Measurements from ENCODE around the gene NCAM1.

Gene NCAM1

DNA sequence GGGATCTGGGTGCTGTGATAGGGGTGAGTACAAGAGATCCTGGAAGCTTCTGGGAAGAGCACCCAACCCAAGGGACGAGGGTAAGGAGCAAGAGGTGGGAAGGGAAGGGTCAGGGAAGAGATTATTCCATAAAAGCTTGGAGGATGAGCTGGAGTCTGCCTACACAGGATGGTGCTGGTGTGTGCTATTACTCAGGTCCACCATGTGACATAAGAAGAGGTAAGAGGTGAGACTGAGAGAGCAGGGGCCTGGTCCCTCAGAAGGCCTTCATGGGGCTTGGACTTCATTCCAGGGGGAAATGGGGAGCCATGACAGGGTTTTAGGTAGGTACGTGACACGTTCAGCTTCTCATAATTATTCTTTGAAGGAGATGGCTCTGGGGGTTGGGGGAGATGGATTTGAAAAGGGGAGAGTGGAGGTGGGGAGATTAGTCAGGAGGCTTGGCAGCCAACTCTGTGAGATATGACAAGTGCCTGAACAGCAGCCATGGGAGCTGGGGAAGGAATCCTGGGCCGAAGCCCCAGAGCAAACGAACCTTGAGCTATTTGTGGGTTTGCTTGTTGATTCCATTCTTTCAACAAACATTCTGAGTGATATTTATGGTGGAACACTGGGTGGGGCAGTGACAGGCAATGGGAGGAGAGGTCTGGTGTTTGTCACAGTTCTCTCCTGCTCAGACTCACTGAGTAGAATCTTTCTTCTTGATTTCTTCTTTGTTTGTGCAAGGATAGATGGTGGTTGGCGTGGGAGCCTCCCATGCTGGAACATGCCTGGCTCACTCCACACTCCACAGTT, 11.2 kb upstream of the NCAM1 start:
- Histone ChIP-seq H3K4me2 (ENCODE audit: low read length, poor library complexity, severe bottlenecking) (no peak overlapping the region), H2BK120ac (ENCODE audit: low read depth, low read length) (no peak overlapping the region), H3K9ac (ENCODE audit: low read length) (no peak overlapping the region), H3K14ac (ENCODE audit: low read length in 2 of 2) (no peak overlapping the region), H4K91ac (ENCODE audit: low read length) (no peak overlapping the region), H2AFZ (ENCODE audit: low read depth, low read length) (no peak overlapping the region), H3K4ac (ENCODE audit: low read depth in 1 of 2, low read length in 2 of 2) (no peak overlapping the region), H3K27ac (ENCODE audit: low read length, poor library complexity, severe bottlenecking) (no peak overlapping the region), H2BK5ac (ENCODE audit: low read depth, low read length, poor library complexity, severe bottlenecking) (no peak overlapping the region), H3K4me1 (ENCODE audit: control insufficient read depth, insufficient read depth, low read depth, low read length) (no peaks in the 10 kb centered on the region), H3K36me3 (ENCODE audit: control insufficient read depth in 1 of 2, insufficient read depth in 2 of 2, low read depth in 1 of 2, low read length in 2 of 2) (no peaks in the 10 kb centered on the region), H3K9me3 (ENCODE audit: control insufficient read depth, low read length) (peaks cover 6% of the 10 kb centered on the region), H2AK5ac (ENCODE audit: low read length, severe bottlenecking) (no peak overlapping the region), H3K23ac (ENCODE audit: low read length in 2 of 2) (no peak overlapping the region), H2BK15ac (ENCODE audit: low read depth, poor library complexity, severe bottlenecking) (no peak overlapping the region), H3K79me1 (replicated peaks; ENCODE audit: low read length, poor library complexity, severe bottlenecking) (no peaks in the 10 kb centered on the region), H3K27me3 (ENCODE audit: control insufficient read depth in 1 of 2, insufficient read depth in 1 of 2, low read length in 2 of 2) (peaks cover 0 to 43% of the 10 kb centered on the region in 2 experiments), H3K18ac (ENCODE audit: low read depth in 1 of 2, low read length in 2 of 2) (no peak overlapping the region), H2BK12ac (ENCODE audit: low read length in 2 of 2) (no peak overlapping the region), H3K4me3 (ENCODE audit: insufficient read depth in 1 of 2, low read depth in 1 of 2, low read length in 2 of 2) (no peak overlapping the region), H4K8ac (ENCODE audit: low read length) (no peak overlapping the region)
- DNase-seq: peak; percentile 68
- 36% methylated on average over 6 of the region's 6 CpGs for WGBS

DNA sequence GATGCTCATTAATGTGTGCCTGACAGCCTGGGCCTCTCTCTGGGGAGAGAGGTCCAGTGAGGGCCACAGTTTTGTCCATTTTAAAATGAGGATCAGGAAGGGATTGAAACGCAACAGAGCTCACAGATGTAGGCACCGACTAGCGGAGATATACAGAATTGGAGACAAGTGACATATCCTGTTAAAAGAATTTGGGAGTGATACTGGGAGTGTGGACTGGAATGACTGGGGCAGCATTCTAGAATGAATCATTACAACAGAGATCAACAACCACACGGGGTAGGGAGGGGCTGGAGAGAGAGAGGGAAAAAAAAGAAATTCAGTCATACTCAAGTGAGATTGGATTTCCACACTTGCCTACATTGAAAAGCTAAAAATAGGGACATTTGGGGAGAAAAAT, 2.5 kb upstream of the NCAM1 start:
- Histone ChIP-seq H3K4me1 (ENCODE audit: control insufficient read depth, insufficient read depth, low read depth, low read length) (peaks cover 22% of the 10 kb centered on the region), H3K79me1 (replicated peaks; ENCODE audit: low read length, poor library complexity, severe bottlenecking) (no peaks in the 10 kb centered on the region), H2BK120ac (ENCODE audit: low read depth, low read length) (no peak overlapping the region), H3K27ac (ENCODE audit: low read length, poor library complexity, severe bottlenecking) (no peak overlapping the region), H2AK5ac (ENCODE audit: low read length, severe bottlenecking) (no peak overlapping the region), H3K36me3 (ENCODE audit: control insufficient read depth in 1 of 2, insufficient read depth in 2 of 2, low read depth in 1 of 2, low read length in 2 of 2) (no peaks in the 10 kb centered on the region), H2BK5ac (ENCODE audit: low read depth, low read length, poor library complexity, severe bottlenecking) (no peak overlapping the region), H3K4me2 (ENCODE audit: low read length, poor library complexity, severe bottlenecking) (no peak overlapping the region), H3K4ac (ENCODE audit: low read depth in 1 of 2, low read length in 2 of 2) (no peak overlapping the region), H4K8ac (ENCODE audit: low read length) (no peak overlapping the region), H3K18ac (ENCODE audit: low read depth in 1 of 2, low read length in 2 of 2) (no peak overlapping the region), H2BK15ac (ENCODE audit: low read depth, poor library complexity, severe bottlenecking) (no peak overlapping the region), H2BK12ac (ENCODE audit: low read length in 2 of 2) (no peak overlapping the region), H3K27me3 (ENCODE audit: control insufficient read depth in 1 of 2, insufficient read depth in 1 of 2, low read length in 2 of 2) (peaks cover 36 to 74% of the 10 kb centered on the region in 2 experiments), H2AFZ (ENCODE audit: low read depth, low read length) (peak overlapping the region; percentile 44), H3K9me3 (ENCODE audit: control insufficient read depth, low read length) (no peaks in the 10 kb centered on the region), H3K23ac (ENCODE audit: low read length in 2 of 2) (no peak overlapping the region), H4K91ac (ENCODE audit: low read length) (no peak overlapping the region), H3K4me3 (ENCODE audit: insufficient read depth in 1 of 2, low read depth in 1 of 2, low read length in 2 of 2) (no peak overlapping the region), H3K9ac (ENCODE audit: low read length) (no peak overlapping the region), H3K14ac (ENCODE audit: low read length in 2 of 2) (no peak overlapping the region)
- DNase-seq: peak; percentile 82
- 20% methylated on average over 3 of the region's 4 CpGs for WGBS

DNA sequence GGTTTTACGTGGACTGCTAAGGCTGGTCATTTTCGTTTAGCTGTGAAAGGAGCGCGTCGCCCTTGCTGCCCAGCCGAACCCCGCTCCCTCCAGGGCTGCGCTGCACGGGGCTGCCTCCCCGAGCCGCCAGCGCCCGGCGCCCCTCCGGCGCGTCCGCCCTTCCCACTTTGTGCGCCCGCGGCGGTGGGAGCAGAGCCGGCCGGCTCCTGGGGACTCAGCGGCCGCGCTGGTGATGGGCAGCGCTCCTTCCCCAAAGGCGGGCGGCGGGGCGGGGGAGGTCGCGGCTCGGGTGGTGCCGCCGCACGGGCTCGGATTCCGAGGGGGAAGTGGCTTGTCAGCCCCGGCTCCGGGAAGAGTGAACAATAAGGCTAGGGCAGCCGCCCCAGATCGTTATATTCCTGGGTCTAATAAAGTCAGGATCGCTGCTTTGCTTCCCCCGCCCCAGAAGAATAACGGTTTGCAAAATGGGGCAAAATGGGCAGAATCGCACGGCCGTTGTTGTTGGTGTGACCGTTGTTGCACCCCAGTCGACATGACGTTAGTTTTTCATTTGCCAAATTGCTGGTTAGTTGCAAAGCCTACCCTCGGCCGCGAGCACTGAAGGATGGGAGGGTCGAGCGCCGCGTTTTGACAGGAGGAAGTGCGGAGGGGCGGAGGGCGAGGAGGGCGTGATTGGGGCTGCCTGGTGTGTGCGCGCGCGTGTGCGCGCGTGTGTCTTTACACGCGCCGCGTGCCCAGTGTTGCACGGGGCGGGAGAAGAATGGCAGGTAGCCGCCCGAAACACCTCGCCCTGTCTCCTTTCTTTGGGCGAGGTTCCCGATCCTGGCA, 745 bp downstream of the NCAM1 start:
- under 1% methylated on average over 69 of the region's 82 CpGs for WGBS
- no peak overlapping the region for H2BK15ac ChIP-seq (ENCODE audit: low read depth, poor library complexity, severe bottlenecking)
- H3K18ac ChIP-seq (ENCODE audit: low read depth in 1 of 2, low read length in 2 of 2): peak overlapping the region in 1 of 2 experiments; percentile 38
- H2AFZ ChIP-seq (ENCODE audit: low read depth, low read length): peak overlapping the region; percentile 88
- H3K9me3 ChIP-seq (ENCODE audit: control insufficient read depth, low read length): no peaks in the 10 kb centered on the region
- no peak overlapping the region for H4K91ac ChIP-seq (ENCODE audit: low read length)
- H3K9ac ChIP-seq (ENCODE audit: low read length): peak overlapping the region; percentile 17
- H3K4ac ChIP-seq (ENCODE audit: low read depth in 1 of 2, low read length in 2 of 2): no peak overlapping the region
- peak overlapping the region in 1 of 2 experiments; percentile 10 for H2BK12ac ChIP-seq (ENCODE audit: low read length in 2 of 2)
- no peak overlapping the region for H2BK5ac ChIP-seq (ENCODE audit: low read depth, low read length, poor library complexity, severe bottlenecking)
- H3K4me3 ChIP-seq (ENCODE audit: insufficient read depth in 1 of 2, low read depth in 1 of 2, low read length in 2 of 2): peak overlapping the region; percentile 38 to 80
- H4K8ac ChIP-seq (ENCODE audit: low read length): no peak overlapping the region
- peaks cover 22% of the 10 kb centered on the region for H3K4me1 ChIP-seq (ENCODE audit: control insufficient read depth, insufficient read depth, low read depth, low read length)
- H3K36me3 ChIP-seq (ENCODE audit: control insufficient read depth in 1 of 2, insufficient read depth in 2 of 2, low read depth in 1 of 2, low read length in 2 of 2): no peaks in the 10 kb centered on the region
- peak overlapping the region; percentile 97 for H3K4me2 ChIP-seq (ENCODE audit: low read length, poor library complexity, severe bottlenecking)
- H2BK120ac ChIP-seq (ENCODE audit: low read depth, low read length): no peak overlapping the region
- DNase-seq: peak; percentile 21
- H2AK5ac ChIP-seq (ENCODE audit: low read length, severe bottlenecking): no peak overlapping the region
- no peaks in the 10 kb centered on the region for H3K79me1 ChIP-seq (replicated peaks; ENCODE audit: low read length, poor library complexity, severe bottlenecking)
- peaks cover 45 to 88% of the 10 kb centered on the region in 2 experiments for H3K27me3 ChIP-seq (ENCODE audit: control insufficient read depth in 1 of 2, insufficient read depth in 1 of 2, low read length in 2 of 2)
- peak overlapping the region in 1 of 2 experiments; percentile 99 for H3K23ac ChIP-seq (ENCODE audit: low read length in 2 of 2)
- H3K27ac ChIP-seq (ENCODE audit: low read length, poor library complexity, severe bottlenecking): no peak overlapping the region
- H3K14ac ChIP-seq (ENCODE audit: low read length in 2 of 2): peak overlapping the region in 1 of 2 experiments; percentile 76

Data from mesenchymal stem cell (in vitro differentiated cells and primary cell).